Adipocyte (in vitro differentiated cells): ENCODE results near the gene HOXA7.

Source experiments
- DNase-seq: peaks from one replicate; pipeline ENCODE4 v3.0.0-alpha.2; 2015; ENCODE audit warnings: low read depth
- H3K27me3 ChIP-seq: replicated peaks from 2 replicates; pipeline ENCODE4 v1.7.0; 2013; ENCODE audit warnings: mild to moderate bottlenecking, low read length, moderate library complexity; ENCODE audit not compliant: control insufficient read depth, insufficient read depth
- H3K36me3 ChIP-seq: 2 replicates; pipeline ENCODE4 v1.7.0; 2013; ENCODE audit warnings: low read length, mild to moderate bottlenecking, moderate library complexity; ENCODE audit not compliant: control insufficient read depth, insufficient read depth, severe bottlenecking
- H3K4me1 ChIP-seq: 2 replicates; pipeline ENCODE4 v1.7.0; 2013; ENCODE audit warnings: mild to moderate bottlenecking, low read length, moderate library complexity; ENCODE audit not compliant: control insufficient read depth, insufficient read depth
- H3K4me3 ChIP-seq: 2 replicates; pipeline ENCODE4 v1.7.0; 2013; ENCODE audit warnings: mild to moderate bottlenecking, low read length, moderate library complexity
- H3K9ac ChIP-seq: 2 replicates; pipeline ENCODE4 v1.7.0; 2013; ENCODE audit warnings: mild to moderate bottlenecking, low read length, moderate library complexity
- H3K9me3 ChIP-seq: 2 replicates; pipeline ENCODE4 v1.7.0; 2013; ENCODE audit warnings: mild to moderate bottlenecking, low read length, moderate library complexity; ENCODE audit not compliant: control insufficient read depth

HOXA7 gene

DNA sequence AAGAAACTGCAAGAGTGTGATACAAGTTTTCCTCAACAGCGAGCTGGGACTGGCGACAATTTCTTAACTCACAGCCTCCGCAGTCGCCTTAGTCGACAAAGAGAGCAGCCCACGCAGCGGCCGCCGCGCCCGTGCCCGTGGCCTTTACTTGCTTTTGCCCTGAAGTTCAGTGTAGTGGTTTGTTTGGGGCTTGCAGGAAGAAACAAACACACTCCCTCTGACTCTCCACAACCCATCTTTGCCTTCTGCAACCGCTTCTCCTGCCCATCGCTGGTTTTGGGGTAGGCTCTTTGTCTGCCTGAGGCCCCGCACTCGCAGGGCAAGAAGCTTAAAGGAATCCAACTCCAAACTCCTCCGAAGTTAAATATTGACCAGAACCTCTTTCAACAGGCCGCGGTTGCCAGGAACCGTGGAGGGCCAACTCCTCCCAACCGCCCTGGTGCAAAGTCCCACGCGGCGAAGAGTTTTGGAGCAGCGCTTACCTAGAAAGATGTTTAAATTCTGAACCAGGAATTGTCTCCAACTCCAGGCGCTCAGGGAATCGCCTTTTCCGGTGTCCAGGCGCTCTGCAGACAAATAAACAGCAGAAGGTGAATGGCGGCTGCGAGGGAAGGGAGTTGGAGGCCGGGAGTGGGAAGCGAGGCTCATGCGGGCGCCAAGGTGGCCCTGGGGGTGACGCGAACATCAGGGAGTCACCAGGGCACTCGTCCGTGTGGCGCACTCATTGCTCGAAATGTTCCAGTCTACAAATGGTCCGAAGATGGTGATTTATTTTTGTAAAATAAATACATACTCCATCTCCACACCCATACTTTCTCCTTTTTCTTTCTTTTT lies 34.2 kb downstream of the HOXA7 start:
- Histone ChIP-seq H3K4me1 (peaks cover 29% of the 10 kb centered on the region), H3K9me3 (no peaks in the 10 kb centered on the region), H3K36me3 (peaks cover 24% of the 10 kb centered on the region), H3K27me3 (no peaks in the 10 kb centered on the region), H3K9ac (peak overlapping the region; percentile 23), H3K4me3 (no peak overlapping the region)
- no peak for DNase-seq

- H3K4me3 ChIP-seq, result no peak overlapping the region
- H3K27me3 ChIP-seq, result no peaks in the 10 kb centered on the region
- no peaks in the 10 kb centered on the region for H3K9me3 ChIP-seq
- peaks cover 32% of the 10 kb centered on the region for H3K4me1 ChIP-seq
- H3K36me3 ChIP-seq, result peaks cover 25% of the 10 kb centered on the region
- no peak for DNase-seq
- H3K9ac ChIP-seq, result peak overlapping the region; percentile 23
These were observed 34.8 kb downstream of the HOXA7 start for GRCh38 chr7:27121684-27122076.

DNA sequence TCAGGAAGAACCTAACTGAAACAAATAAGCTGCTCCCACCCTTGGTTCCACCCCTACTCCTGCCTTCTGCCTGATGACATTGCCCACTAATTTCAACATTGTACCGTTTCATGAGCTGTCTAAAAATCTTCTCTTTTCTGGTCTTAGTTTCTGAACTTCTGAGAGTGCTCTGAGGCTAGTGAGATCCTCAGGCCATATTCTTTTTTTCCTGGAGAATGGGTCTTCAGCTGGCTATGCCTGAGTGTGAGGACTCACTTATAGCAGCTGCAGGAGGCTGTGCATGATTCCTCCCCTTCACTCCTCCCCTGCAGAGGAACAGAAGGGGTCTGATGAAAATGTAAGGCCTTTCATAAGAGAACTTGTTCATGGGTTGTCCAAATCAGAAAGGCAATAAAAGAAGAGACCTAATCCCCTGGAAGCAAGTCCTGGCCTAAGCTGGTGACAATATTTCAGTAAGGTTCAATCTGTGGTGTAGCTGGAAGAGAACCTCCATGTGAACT lies 37.0 kb downstream of the HOXA7 start:
- peaks cover 19% of the 10 kb centered on the region for H3K36me3 ChIP-seq
- no peaks in the 10 kb centered on the region for H3K9me3 ChIP-seq
- no peak for DNase-seq
- peaks cover 41% of the 10 kb centered on the region for H3K4me1 ChIP-seq
- H3K9ac ChIP-seq, result no peak overlapping the region
- no peaks in the 10 kb centered on the region for H3K27me3 ChIP-seq
- no peak overlapping the region for H3K4me3 ChIP-seq

DNA sequence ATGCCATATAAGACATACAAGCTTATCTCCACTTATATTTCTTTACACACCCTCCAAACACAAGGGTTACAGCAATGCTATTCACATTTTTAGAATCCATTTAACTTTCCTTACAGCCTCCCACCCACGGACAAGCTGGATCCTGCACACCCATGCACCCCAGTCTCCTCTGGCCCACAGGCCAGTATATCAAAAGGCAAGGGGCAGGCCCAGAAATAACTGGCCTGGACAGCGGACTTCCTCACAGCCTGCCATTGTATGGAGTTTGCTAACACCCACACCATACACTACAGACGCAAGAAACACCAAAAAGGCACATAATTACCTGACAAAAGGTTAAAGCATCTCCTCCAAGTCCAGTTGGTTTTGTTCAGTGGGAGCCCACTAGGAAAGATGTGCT lies 37.9 kb downstream of the HOXA7 start:
- H3K4me1 ChIP-seq, result peaks cover 45% of the 10 kb centered on the region
- no peaks in the 10 kb centered on the region for H3K27me3 ChIP-seq
- H3K9ac ChIP-seq, result no peak overlapping the region
- no peaks in the 10 kb centered on the region for H3K9me3 ChIP-seq
- no peak overlapping the region for H3K4me3 ChIP-seq
- no peak for DNase-seq
- H3K36me3 ChIP-seq, result peaks cover 19% of the 10 kb centered on the region

GRCh38 chr7:27117887-27118491 lies 38.5 kb downstream of the HOXA7 start:
- no peak for DNase-seq
- peaks cover 49% of the 10 kb centered on the region for H3K4me1 ChIP-seq
- H3K9me3 ChIP-seq, result no peaks in the 10 kb centered on the region
- H3K36me3 ChIP-seq, result peaks cover 19% of the 10 kb centered on the region
- peak overlapping the region; percentile 65 for H3K4me3 ChIP-seq
- peak overlapping the region; percentile 41 for H3K9ac ChIP-seq
- no peaks in the 10 kb centered on the region for H3K27me3 ChIP-seq

DNA sequence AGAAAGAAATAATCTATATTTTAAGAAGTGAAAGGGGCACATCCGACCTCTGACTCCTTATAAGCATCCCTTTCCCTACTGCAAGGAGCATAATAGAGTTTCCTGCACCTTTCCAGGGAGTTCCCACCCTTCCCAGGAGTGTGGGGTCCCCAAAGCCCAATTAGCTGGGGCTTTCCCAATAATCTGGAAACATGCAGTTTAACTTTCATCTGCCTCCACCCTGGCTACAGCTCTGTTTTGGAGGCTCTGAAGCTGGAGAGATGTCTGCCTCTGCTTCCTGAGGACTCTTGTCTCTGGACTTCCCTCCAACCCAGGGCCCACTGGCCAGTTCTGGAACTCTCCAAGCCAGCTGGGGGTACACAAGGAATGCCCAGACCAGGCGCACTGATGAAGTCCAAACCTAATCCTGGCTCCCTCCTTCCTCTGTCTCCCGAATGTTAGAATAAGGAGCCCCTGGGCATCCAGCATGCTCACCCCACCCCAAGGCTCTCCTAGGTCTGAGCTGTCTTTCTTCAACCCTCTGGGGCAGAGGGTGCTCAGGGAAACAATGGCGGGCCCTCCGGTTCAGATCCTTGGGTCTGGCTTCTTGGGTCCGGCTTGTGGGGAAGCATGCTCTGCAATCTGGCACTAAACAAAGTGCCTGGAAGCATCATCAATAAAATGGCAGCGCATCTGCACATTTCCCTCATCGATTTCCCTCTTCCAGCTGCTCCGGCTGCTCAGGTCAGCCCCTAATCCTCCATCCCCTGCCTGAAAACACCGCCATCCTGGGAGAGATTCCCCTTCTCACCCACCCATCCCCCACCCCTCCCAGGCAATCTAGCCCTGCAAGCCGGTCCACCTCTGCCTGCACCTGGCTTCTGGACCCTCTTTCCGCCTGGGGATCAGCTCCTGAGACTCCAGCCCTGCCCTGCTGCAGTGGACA lies 39.3 kb downstream of the HOXA7 start:
- DNase-seq, result no peak
- peak overlapping the region; percentile 67 for H3K4me3 ChIP-seq
- no peaks in the 10 kb centered on the region for H3K27me3 ChIP-seq
- peak overlapping the region; percentile 77 for H3K9ac ChIP-seq
- peaks cover 57% of the 10 kb centered on the region for H3K4me1 ChIP-seq
- peaks cover 16% of the 10 kb centered on the region for H3K36me3 ChIP-seq
- H3K9me3 ChIP-seq, result no peaks in the 10 kb centered on the region

DNA sequence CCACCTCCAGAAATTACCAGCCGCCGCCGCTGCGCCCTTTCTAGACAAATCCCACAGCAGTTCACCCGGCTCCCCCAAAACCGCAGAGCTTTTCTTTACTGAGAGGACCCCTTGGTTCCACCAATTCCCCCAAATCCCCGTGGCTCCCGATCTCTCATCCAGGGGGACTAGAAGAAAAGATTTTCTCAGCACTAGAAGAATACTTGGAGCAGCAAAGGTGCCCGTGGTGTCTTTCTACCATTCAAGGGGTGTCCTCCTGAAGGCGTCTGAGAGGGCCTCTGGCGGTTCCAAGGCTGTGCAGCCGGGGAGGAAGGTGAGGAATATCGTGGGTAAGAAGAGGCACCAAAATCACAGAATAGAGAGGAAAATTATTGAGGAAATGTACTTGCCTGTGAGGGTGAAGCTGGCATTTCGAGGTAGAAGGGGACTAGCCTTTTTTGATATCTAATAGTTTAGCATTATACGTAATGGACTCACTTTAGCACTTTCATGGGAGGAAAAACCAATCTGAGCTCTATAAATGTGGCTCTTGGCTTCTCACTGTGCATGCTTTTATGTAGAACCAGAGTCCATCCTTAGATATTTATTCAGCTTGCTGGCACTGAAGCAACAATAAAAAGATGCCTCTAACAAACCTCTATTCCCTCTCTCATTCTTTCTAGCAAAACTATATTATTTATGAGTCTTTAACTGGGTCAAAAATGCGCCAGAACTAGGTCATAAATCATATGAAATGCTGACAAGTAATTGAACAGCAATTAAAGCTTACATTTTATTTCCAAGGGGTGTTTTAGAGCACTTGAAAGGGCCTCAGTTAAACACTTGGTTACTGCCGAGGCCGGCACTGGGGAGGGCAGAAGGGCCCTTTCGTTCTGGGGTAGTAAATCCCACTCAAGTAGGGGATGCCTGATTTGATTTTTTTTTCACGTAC lies 40.2 kb downstream of the HOXA7 start:
- Histone ChIP-seq H3K4me1 (peaks cover 65% of the 10 kb centered on the region), H3K4me3 (peak overlapping the region; percentile 67)
- no peak for DNase-seq

GRCh38 chr7:27115221-27116026 lies 41.1 kb downstream of the HOXA7 start:
- Histone ChIP-seq H3K36me3 (peaks cover 9% of the 10 kb centered on the region), H3K4me3 (peak overlapping the region; percentile 67), H3K4me1 (peaks cover 64% of the 10 kb centered on the region), H3K9me3 (no peaks in the 10 kb centered on the region), H3K27me3 (no peaks in the 10 kb centered on the region), H3K9ac (peak overlapping the region; percentile 77)
- no peak for DNase-seq

More for the DNA sequence above, 40.2 kb downstream of the HOXA7 start:
- Histone ChIP-seq H3K36me3 (peaks cover 9% of the 10 kb centered on the region), H3K27me3 (no peaks in the 10 kb centered on the region), H3K9ac (peak overlapping the region; percentile 77), H3K9me3 (no peaks in the 10 kb centered on the region)

DNA sequence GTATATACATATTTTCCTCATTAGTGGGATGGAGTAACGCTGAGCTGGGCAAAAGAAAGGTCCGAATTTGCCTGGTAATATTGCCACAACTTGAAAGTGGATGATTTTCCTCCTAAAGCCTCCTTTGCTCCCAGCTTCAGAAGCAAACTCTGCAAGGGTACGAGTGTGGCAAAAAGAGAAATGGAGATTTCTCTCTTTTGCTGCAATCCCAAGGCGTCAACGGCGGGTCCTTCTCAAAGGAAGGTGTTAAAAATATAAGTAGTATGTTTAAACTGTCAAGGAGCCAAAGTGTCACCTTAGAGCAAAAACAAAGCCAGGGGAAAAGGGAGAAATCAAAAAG lies 41.6 kb downstream of the HOXA7 start:
- Histone ChIP-seq H3K9me3 (no peaks in the 10 kb centered on the region), H3K9ac (no peak overlapping the region), H3K4me1 (peaks cover 64% of the 10 kb centered on the region), H3K27me3 (no peaks in the 10 kb centered on the region), H3K36me3 (peaks cover 9% of the 10 kb centered on the region), H3K4me3 (peak overlapping the region; percentile 67)
- no peak for DNase-seq
